Keratinocyte (primary cell): ENCODE results near the gene DUSP18.

Source experiments
- EZH2 ChIP-seq: IDR thresholded peaks from one replicate; pipeline ENCODE4 v1.6.1; 2012; ENCODE audit warnings: inconsistent platforms, mild to moderate bottlenecking, low read length, moderate library complexity
- TF ChIP-seq, protein P1 (sequence below), 3 experiments: IDR thresholded peaks in 1 of 3; conservative IDR thresholded peaks in 1 of 3; optimal IDR thresholded peaks in 1 of 3; 2 replicates in 2 of 3; 3 replicates in 1 of 3; pipeline versions ENCODE3 to v1.5.1; 2011; ENCODE audit warnings: low read length in 3 of 3, mild to moderate bottlenecking in 3 of 3, moderate library complexity in 2 of 3, control low read depth in 1 of 3, inconsistent platforms in 1 of 3; ENCODE audit not compliant: insufficient read depth in 2 of 3; ENCODE audit errors: extremely low read depth in 1 of 3

DNA sequence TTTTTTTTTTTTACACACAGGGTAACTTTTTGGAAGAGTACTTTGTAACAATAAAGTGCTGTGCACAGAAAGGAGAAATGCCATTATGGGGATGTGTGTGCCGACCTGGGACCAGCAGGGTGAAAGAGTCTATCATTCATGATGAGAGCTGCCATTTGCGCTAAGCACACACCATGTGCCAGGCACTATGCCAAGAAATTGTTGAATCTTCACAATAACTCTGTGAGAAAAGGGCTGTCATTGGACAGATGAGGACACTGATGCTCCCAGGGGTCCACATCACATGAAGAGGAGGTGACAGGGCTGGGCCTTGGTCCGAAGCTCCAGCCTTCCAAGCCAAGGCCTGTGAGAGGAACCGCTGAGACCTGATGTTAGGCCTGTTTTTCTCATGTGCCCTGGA, 5.6 kb downstream of the DUSP18 start:
- TF ChIP-seq, protein P1, sequence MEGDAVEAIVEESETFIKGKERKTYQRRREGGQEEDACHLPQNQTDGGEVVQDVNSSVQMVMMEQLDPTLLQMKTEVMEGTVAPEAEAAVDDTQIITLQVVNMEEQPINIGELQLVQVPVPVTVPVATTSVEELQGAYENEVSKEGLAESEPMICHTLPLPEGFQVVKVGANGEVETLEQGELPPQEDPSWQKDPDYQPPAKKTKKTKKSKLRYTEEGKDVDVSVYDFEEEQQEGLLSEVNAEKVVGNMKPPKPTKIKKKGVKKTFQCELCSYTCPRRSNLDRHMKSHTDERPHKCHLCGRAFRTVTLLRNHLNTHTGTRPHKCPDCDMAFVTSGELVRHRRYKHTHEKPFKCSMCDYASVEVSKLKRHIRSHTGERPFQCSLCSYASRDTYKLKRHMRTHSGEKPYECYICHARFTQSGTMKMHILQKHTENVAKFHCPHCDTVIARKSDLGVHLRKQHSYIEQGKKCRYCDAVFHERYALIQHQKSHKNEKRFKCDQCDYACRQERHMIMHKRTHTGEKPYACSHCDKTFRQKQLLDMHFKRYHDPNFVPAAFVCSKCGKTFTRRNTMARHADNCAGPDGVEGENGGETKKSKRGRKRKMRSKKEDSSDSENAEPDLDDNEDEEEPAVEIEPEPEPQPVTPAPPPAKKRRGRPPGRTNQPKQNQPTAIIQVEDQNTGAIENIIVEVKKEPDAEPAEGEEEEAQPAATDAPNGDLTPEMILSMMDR (optimal IDR thresholded peaks at IDR 0.05 in 1 of 3, IDR thresholded peaks at IDR 0.05 in 1 of 3, conservative IDR thresholded peaks at IDR 0.05 in 1 of 3; ENCODE audit: extremely low read depth in 1 of 3, insufficient read depth in 2 of 3, low read length in 3 of 3) = no peak
- TF ChIP-seq EZH2 = no peak
